CD4-positive, alpha-beta memory T cell (primary cell): ENCODE data around the gene CALCB. TPM values are rescaled to one million over a fixed set of nuclear protein-coding genes. Genes with fewer than 3 reads are reported as not detected.
A peak's percentile ranks its signal among the peaks of the same experiment; 100 is the strongest.
"Not testable (repeated sequence)": the region's sequence is repeated elsewhere in the genome, so short reads cannot be mapped to it uniquely, and the experiment has no call there.

ENCODE experiments used
- CTCF ChIA-PET: fragments of 350-600 bp; sonication (Branson Sonifier 250); formaldehyde crosslinking; loops from one replicate; lab custom pipeline; 2021; ENCODE audit warnings: inconsistent platforms; ENCODE audit not compliant: partially characterized antibody; lab: Charles Lee
- POLR2A ChIA-PET: fragments of 350-600 bp; sonication (Branson Sonifier 250); formaldehyde crosslinking; loops from one replicate; lab custom pipeline; 2021; ENCODE audit not compliant: partially characterized antibody; lab: Charles Lee
- DNase-seq, 5 donors: peaks; one replicate each; pipeline versions ENCODE4 v3.0.0 to v3.0.0-alpha.2; 2020 to 2022; ENCODE audit warnings: mixed read lengths in 1 of 5
- H3K27ac ChIP-seq: one replicate; pipeline ENCODE4 v1.7.0; 2013; ENCODE audit warnings: low read depth, low read length
- H3K27me3 ChIP-seq: 2 replicates; pipeline ENCODE4 v1.7.0; 2013; ENCODE audit warnings: mild to moderate bottlenecking, low read length, moderate library complexity; ENCODE audit not compliant: insufficient read depth
- H3K36me3 ChIP-seq: 2 replicates; pipeline ENCODE4 v1.7.0; 2013; ENCODE audit warnings: mild to moderate bottlenecking, low read length, moderate library complexity; ENCODE audit not compliant: insufficient read depth
- H3K4me1 ChIP-seq: 2 replicates; pipeline ENCODE4 v1.7.0; 2013; ENCODE audit warnings: mild to moderate bottlenecking, low read length, moderate library complexity; ENCODE audit not compliant: insufficient read depth
- H3K4me3 ChIP-seq, 2 donors: one replicate each; pipeline ENCODE4 v1.7.0; 2013; ENCODE audit warnings: low read length in 2 of 2, mild to moderate bottlenecking in 1 of 2
- H3K9me3 ChIP-seq, 2 donors: one replicate each; pipeline ENCODE4 v1.7.0; 2013; ENCODE audit warnings: low read length in 2 of 2, control low read depth in 1 of 2; ENCODE audit not compliant: control insufficient read depth in 1 of 2
- H3K27ac Mint-ChIP-seq, 7 donors: one replicate each; pipeline ENCODE4 v1.8.0; 2020 to 2021; ENCODE audit warnings: mixed read lengths in 7 of 7, mild to moderate bottlenecking in 6 of 7, inconsistent platforms in 3 of 7, moderate library complexity in 3 of 7
- H3K27me3 Mint-ChIP-seq, 2 donors: one replicate each; pipeline ENCODE4 v1.8.0; 2020 to 2021; ENCODE audit warnings: mixed read lengths in 2 of 2
- H3K36me3 Mint-ChIP-seq, 2 donors: one replicate each; pipeline ENCODE4 v1.8.0; 2020 to 2021; ENCODE audit warnings: mixed read lengths in 2 of 2, inconsistent platforms in 1 of 2, mild to moderate bottlenecking in 1 of 2
- H3K4me1 Mint-ChIP-seq, 4 donors: one replicate each; pipeline ENCODE4 v1.8.0; 2020 to 2021; ENCODE audit warnings: mixed read lengths in 4 of 4, mild to moderate bottlenecking in 1 of 4
- H3K4me3 Mint-ChIP-seq, 8 donors: one replicate each; pipeline ENCODE4 v1.8.0; 2020 to 2021; ENCODE audit warnings: mixed read lengths in 8 of 8, mild to moderate bottlenecking in 7 of 8, moderate library complexity in 6 of 8, inconsistent platforms in 3 of 8
- H3K9me3 Mint-ChIP-seq, 8 donors: one replicate each; pipeline ENCODE4 v1.8.0; 2020 to 2021; ENCODE audit warnings: mixed read lengths in 8 of 8, mild to moderate bottlenecking in 5 of 8, inconsistent platforms in 3 of 8, moderate library complexity in 1 of 8
- intact Hi-C: fragments of 100-400 bp; cut with micrococcal nuclease; formaldehyde crosslinking; loops from one replicate; pipeline ENCODE4 v1.15.1; 2023
- polyA plus RNA-seq, 2 donors: library from polyadenylated mRNA; unstranded; fragments of 300-500 nt; fragmentation: Illumina TruSeq; gene quantifications; one replicate each; pipeline ENCODE4 v1.2.3, GENCODE V29; 2021
- total RNA-seq, 2 experiments: library from RNA; stranded (reverse); gene quantifications; one replicate each; pipeline ENCODE4 v1.2.3, GENCODE V29; 2021

Gene CALCB
- total and polyA plus RNA-seq, 4 experiments from 2014 or later, result 0.08 to 0.61 (median 0.43) TPM

DNA sequence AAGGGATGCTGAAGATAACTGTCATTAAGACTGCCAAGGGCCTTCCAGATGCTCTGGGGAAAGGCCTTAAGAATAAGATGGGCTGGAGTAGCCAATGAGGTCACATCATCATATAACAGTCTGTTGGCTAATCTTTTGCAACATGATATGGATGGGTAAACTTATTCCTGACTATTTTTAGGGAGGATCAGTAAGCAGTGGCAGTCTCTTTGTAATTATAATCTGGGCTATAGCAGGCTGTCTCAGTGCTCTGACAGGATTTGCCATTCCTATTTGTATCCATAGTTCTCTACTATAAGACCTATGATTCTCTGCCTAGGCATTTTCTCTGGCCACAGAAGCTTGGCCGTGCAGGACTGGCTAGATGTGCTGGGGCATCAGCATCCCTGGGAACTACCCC, 16.1 kb upstream of the CALCB start:
- Histone ChIP-seq H3K27ac (no peak overlapping the region), H3K36me3 (no peaks in the 10 kb centered on the region), H3K9me3 (no peaks in the 10 kb centered on the region), H3K4me3 (no peak overlapping the region), H3K4me1 (no peaks in the 10 kb centered on the region), H3K27me3 (no peaks in the 10 kb centered on the region)
- Mint-ChIP-seq H3K27ac (no peak overlapping the region), H3K9me3 (no peaks in the 10 kb centered on the region), H3K4me3 (no peak overlapping the region), H3K36me3 (no peaks in the 10 kb centered on the region), H3K27me3 (peaks cover 9 to 15% of the 10 kb centered on the region in 2 donors), H3K4me1 (no peaks in the 10 kb centered on the region)
- intact Hi-C loops, result no loop called here
- ChIA-PET POLR2A (no interaction called here), CTCF (interaction anchor here (1.7 kb wide), 1 partner anchor 17 kb away, joined by 5 read pairs; the partner anchor contains the start of gene CALCB)
- DNase-seq, result no peak

GRCh38 chr11:15059132-15059915, 14.1 kb upstream of the CALCB start:
- Mint-ChIP-seq H3K27me3 (peaks cover 8 to 17% of the 10 kb centered on the region in 2 donors), H3K4me3 (no peak overlapping the region), H3K9me3 (peaks cover 0 to 4% (median 0%) of the 10 kb centered on the region in 8 donors), H3K36me3 (no peaks in the 10 kb centered on the region), H3K4me1 (no peaks in the 10 kb centered on the region), H3K27ac (no peak overlapping the region)
- CTCF ChIA-PET, result interaction anchor here (1.6 to 2.1 kb wide), 2 partner anchors 16 to 151 kb away, joined by 4 to 9 read pairs; no protein-coding TSS in a partner anchor
- POLR2A ChIA-PET, result no interaction called here
- Histone ChIP-seq H3K9me3 (no peaks in the 10 kb centered on the region), H3K36me3 (no peaks in the 10 kb centered on the region), H3K4me1 (no peaks in the 10 kb centered on the region), H3K27me3 (no peaks in the 10 kb centered on the region), H3K27ac (no peak overlapping the region), H3K4me3 (no peak overlapping the region)
- no peak for DNase-seq
- intact Hi-C loops, result no loop called here

- CTCF ChIA-PET, result no interaction called here
- no peaks in the 10 kb centered on the region for H3K4me1 Mint-ChIP-seq
Measured at GRCh38 chr11:15062599-15062998, 10.8 kb upstream of the CALCB start.

DNA sequence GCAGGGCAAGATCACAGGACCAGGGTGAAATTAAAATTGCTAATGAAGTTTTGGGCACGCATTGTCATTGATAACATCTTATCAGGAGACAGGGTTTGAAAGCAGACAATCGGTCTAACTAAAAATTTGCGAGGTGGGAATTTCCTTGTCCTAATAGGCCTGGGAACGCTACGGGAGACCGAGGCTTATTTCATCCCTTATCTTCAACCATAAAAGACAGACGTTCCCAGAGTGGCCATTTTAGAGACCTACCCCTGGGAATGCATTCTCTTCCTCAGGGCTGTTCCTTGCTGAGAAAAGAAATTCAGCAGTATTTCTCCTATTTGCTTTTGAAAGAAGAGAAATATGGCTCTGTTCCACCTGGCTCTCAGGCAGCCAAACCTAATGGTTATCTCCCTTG, 3.6 kb upstream of the CALCB start:
- H3K27ac Mint-ChIP-seq, intact Hi-C loops, POLR2A ChIA-PET, H3K4me3 ChIP-seq, H3K27me3 ChIP-seq, H3K36me3 Mint-ChIP-seq, H3K9me3 ChIP-seq, H3K4me3 Mint-ChIP-seq, DNase-seq, CTCF ChIA-PET, H3K27ac ChIP-seq, H3K36me3 ChIP-seq: not testable (repeated sequence)
- H3K4me1 ChIP-seq, result peaks cover 17% of the 10 kb centered on the region
- Mint-ChIP-seq H3K27me3 (peaks cover 10 to 11% of the 10 kb centered on the region in 2 donors), H3K4me1 (peaks cover 7 to 17% (median 13%) of the 10 kb centered on the region in 4 donors), H3K9me3 (peaks cover 0 to 23% (median 18%) of the 10 kb centered on the region in 8 donors)

More at GRCh38 chr11:15062599-15062998, 10.8 kb upstream of the CALCB start:
- Histone ChIP-seq H3K36me3 (no peaks in the 10 kb centered on the region), H3K27ac (no peak overlapping the region), H3K27me3 (no peaks in the 10 kb centered on the region), H3K4me3 (no peak overlapping the region), H3K9me3 (no peaks in the 10 kb centered on the region), H3K4me1 (no peaks in the 10 kb centered on the region)
- H3K27me3 Mint-ChIP-seq, result peaks cover 13 to 15% of the 10 kb centered on the region in 2 donors
- H3K36me3 Mint-ChIP-seq, result no peaks in the 10 kb centered on the region
- H3K27ac Mint-ChIP-seq, result no peak overlapping the region
- POLR2A ChIA-PET, result no interaction called here
- no peak overlapping the region for H3K4me3 Mint-ChIP-seq
- no peak for DNase-seq
- intact Hi-C loops, result no loop called here
- H3K9me3 Mint-ChIP-seq, result peaks cover 0 to 4% (median 0%) of the 10 kb centered on the region in 8 donors

- Histone ChIP-seq H3K4me3 (no peak overlapping the region), H3K27ac (no peak overlapping the region), H3K4me1 (peaks cover 17% of the 10 kb centered on the region), H3K27me3 (peaks cover 3% of the 10 kb centered on the region), H3K36me3 (no peaks in the 10 kb centered on the region), H3K9me3 (no peaks in the 10 kb centered on the region)
- Mint-ChIP-seq H3K9me3 (peaks cover 0 to 23% (median 18%) of the 10 kb centered on the region in 8 donors), H3K27me3 (peaks cover 3 to 9% of the 10 kb centered on the region in 2 donors), H3K4me1 (peaks cover 7 to 21% (median 15%) of the 10 kb centered on the region in 4 donors), H3K27ac (no peak overlapping the region), H3K36me3 (no peaks in the 10 kb centered on the region), H3K4me3 (no peak overlapping the region)
- CTCF ChIA-PET, result interaction anchor here (9.9 kb wide), 1 partner anchor 165 kb away, joined by 202 read pairs; no protein-coding TSS in a partner anchor
- POLR2A ChIA-PET, result no interaction called here
- no peak for DNase-seq
- intact Hi-C loops, result no loop called here
Measured at GRCh38 chr11:15071556-15072255, 1.7 kb upstream of the CALCB start.

DNA sequence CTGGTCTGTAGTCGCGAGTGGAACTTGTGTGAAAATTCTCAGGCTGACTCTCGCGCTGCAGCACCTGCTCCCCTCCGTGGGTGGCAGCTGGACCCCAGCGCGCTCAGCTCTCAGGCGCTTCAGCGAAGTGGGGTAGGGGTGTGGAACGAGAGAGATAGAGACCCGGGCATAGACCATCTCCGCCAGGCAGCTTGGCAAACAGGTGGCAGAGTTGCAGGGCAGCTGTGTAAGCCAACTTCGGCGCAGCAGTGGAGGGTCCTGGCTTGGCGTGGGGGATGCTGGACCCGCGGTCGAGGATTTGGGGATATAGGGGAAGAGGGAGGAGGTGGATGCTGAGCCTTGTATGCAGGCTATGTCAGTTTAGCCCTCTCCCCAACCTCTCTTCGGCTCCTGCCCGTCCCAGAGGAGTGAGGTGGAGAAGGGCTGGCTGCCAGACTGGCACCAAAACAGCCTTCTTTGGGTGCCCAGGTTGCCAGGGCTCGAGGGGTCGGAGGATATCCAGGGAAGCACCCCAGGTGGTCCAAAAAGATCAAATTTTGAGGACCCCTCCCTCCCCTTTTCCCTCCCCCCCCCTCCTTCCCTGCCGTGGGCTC, 746 bp upstream of the CALCB start:
- H3K27me3 Mint-ChIP-seq, result peaks cover 3 to 9% of the 10 kb centered on the region in 2 donors
- no peak overlapping the region for H3K4me3 ChIP-seq
- H3K36me3 ChIP-seq, result no peaks in the 10 kb centered on the region
- DNase-seq, result no peak
- no peaks in the 10 kb centered on the region for H3K36me3 Mint-ChIP-seq
- ChIA-PET POLR2A (no interaction called here), CTCF (interaction anchor here (9.9 kb wide), 1 partner anchor 166 kb away, joined by 202 read pairs; no protein-coding TSS in a partner anchor)
- H3K27me3 ChIP-seq, result peaks cover 3% of the 10 kb centered on the region
- H3K4me1 ChIP-seq, result peaks cover 17% of the 10 kb centered on the region
- H3K9me3 ChIP-seq, result no peaks in the 10 kb centered on the region
- peaks cover 0 to 23% (median 18%) of the 10 kb centered on the region in 8 donors for H3K9me3 Mint-ChIP-seq
- intact Hi-C loops, result no loop called here
- H3K4me1 Mint-ChIP-seq, result peaks cover 7 to 21% (median 15%) of the 10 kb centered on the region in 4 donors
- peak overlapping the region in 3 of 8 donors; percentile 29 to 67 (median 55) for H3K4me3 Mint-ChIP-seq
- H3K27ac ChIP-seq, result no peak overlapping the region
- H3K27ac Mint-ChIP-seq, result no peak overlapping the region
